NCI-H2196 (cell line): ENCODE measurements around the gene PCDHGA6.
"Not testable (repeated sequence)": the region's sequence is repeated elsewhere in the genome, so short reads cannot be mapped to it uniquely, and the experiment has no call there.

Experiments
- DNase-seq: peaks from one replicate; lab custom pipeline; 2025; ENCODE audit not compliant: unreplicated experiment; lab: John Stamatoyannopoulos, UW

The PCDHGA6 gene

GRCh38 chr5:141359790-141360426 is 13.8 kb upstream of the PCDHGA6 start, which contains the start of gene PCDHGB2:
Gene PCDHGB2 (plus strand): TSS chr5:141359994. CDS start chr5:141360136, 142 bp downstream.
- no peak for DNase-seq

- DNase-seq = no peak
These were observed 13.0 kb upstream of the PCDHGA6 start for GRCh38 chr5:141360685-141361084.

- no peak for DNase-seq
These were observed 11.0 kb upstream of the PCDHGA6 start for GRCh38 chr5:141362719-141363118.

- no peak for DNase-seq
These were observed 9.6 kb upstream of the PCDHGA6 start, which contains the start of gene PCDHGA5 for GRCh38 chr5:141363952-141364660. Gene PCDHGA5 (plus strand): TSS chr5:141364162. CDS start chr5:141364331, 169 bp downstream.

DNA sequence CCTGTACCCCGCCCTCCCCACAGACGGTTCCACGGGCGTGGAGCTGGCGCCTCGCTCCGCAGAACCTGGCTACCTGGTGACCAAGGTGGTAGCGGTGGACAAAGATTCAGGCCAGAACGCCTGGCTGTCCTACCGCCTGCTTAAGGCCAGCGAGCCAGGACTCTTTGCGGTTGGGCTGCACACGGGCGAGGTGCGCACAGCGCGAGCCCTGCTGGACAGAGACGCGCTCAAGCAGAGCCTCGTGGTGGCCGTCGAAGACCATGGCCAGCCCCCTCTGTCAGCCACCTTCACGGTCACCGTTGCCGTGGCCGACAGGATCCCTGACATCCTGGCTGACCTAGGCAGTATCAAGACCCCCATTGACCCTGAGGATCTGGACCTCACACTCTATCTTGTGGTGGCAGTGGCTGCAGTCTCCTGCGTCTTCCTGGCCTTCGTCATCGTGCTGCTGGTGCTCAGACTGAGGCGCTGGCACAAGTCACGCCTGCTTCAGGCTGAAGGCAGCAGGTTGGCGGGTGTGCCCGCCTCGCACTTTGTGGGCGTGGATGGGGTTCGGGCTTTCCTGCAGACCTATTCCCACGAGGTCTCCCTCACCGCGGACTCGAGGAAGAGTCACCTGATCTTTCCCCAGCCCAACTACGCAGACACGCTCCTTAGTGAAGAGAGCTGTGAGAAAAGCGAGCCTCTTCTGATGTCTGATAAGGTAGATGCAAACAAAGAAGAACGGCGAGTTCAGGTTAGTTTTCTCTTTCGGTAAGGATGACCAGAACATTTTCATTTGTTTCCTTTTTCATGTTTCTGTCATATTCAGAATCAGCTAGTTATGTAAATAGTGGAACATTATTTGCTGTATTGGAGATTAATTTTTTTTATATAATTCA is 7.4 kb upstream of the PCDHGA6 start:
- DNase-seq = no peak

DNA sequence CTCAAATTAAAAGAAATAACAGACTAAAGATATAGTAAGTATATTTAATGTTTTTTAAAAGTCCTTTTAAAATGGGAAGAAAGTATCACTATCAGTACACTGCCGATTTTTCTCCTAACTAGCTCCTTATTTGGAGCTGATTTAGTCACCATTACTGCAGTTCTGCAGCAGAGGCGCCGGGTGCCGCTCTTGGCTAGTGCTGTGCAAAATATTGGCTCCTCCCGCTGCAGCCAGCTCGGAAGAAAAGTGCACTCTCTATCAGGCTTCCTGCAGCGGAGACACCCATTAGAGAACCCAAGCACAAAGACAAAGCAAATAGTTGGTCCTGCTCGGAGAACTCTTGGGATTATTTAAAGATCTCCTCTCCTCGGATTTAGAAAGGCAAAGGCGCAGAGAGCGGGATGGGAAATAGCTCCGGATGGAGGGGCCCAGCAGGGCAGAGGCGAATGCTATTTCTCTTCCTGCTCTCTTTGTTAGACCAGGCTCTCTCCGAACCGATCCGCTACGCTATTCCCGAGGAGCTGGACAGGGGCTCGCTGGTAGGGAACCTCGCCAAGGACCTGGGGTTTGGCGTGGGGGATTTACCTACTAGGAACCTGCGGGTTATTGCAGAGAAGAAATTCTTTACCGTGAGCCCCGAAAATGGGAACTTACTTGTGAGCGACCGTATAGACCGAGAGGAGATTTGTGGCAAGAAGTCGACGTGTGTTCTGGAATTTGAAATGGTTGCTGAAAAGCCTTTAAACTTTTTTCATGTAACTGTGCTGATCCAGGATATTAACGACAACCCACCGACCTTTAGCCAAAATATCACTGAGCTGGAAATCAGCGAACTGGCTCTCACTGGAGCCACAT is 3.5 kb upstream of the PCDHGA6 start, which contains the start of gene PCDHGB3:
Gene PCDHGB3 (plus strand): TSS at position 249 of the 855 bp plus-strand sequence. CDS start 153 bp downstream, at position 402.
- DNase-seq = no peak

DNA sequence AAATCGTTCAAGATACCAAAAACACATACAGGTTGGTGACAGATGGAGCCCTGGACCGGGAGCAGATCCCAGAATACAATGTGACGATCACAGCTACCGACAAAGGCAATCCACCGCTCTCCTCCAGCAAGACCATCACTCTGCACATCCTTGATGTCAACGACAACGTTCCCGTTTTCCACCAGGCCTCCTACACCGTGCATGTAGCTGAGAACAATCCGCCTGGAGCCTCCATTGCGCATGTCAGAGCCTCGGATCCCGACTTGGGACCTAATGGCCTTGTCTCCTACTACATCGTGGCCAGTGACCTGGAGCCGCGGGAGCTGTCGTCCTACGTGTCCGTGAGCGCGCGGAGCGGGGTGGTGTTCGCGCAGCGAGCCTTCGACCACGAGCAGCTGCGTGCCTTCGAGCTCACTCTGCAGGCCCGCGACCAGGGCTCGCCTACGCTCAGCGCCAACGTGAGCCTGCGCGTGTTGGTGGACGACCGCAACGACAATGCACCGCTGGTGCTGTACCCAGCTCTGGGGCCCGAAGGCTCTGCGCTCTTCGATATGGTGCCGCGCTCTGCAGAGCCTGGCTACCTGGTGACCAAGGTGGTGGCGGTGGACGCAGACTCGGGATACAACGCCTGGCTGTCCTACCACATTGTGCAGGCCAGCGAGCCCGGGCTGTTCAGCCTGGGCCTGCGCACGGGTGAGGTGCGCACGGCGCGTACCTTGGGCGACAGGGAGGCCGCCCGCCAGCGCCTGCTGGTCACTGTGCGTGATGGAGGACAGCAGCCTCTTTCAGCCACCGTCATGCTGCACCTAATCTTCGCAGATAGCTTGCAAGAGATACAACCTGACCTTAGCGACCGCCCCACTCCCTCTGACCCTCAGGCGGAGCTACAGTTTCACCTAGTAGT is 1.9 kb upstream of the PCDHGA6 start:
- DNase-seq = no peak

GRCh38 chr5:141374627-141375026 is 936 bp downstream of the PCDHGA6 start:
- DNase-seq = no peak

DNA sequence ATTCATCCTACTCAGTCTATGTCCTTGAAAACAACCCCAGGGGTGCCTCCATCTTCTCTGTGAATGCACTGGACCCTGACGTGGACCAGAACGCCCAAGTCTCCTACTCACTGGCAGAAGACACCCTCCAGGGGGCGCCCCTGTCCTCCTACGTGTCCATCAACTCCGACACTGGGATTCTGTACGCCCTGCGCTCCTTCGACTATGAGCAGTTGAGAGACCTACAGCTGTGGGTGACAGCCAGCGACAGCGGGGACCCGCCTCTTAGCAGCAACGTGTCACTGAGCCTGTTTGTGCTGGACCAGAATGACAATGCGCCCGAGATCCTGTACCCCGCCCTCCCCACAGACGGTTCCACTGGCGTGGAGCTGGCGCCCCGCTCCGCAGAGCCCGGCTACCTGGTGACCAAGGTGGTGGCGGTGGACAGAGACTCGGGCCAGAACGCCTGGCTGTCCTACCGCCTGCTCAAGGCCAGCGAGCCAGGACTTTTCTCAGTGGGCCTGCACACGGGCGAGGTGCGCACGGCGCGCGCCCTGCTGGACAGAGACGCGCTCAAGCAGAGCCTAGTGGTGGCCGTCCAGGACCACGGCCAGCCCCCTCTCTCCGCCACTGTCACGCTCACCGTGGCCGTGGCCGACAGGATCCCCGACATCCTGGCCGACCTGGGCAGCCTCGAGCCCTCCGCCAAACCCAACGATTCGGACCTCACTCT is 1.9 kb downstream of the PCDHGA6 start:
- DNase-seq = not testable (repeated sequence)

DNA sequence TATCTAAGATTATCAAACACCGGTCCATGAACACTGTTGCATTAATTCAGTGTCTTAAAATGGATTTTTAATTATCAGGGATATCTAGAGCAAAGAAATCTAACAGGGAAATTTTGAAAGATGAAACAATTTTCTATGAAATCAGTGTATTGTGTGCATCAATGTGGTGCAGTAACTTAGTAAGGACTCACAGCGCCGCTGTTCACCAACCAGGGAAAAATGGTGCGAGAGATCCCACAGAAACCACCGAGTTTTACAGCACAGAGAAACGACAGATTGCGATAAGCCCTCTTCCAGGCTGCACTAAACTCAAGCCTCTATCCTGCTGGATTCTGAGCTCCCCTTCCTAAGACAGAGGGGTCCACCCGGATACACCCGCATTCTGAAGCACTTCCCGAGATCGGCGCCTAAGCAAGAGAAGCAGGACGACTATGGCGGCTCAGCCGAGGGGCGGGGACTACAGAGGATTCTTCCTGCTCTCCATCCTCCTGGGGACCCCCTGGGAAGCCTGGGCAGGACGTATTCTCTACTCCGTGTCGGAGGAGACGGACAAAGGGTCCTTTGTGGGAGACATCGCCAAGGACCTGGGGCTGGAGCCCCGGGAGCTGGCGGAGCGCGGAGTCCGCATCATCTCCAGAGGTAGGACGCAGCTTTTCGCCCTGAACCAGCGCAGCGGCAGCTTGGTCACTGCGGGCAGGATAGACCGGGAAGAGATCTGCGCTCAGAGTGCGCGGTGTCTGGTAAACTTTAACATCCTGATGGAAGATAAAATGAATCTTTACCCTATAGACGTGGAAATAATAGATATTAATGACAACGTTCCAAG is 9.0 kb downstream of the PCDHGA6 start, which contains the start of gene PCDHGA7:
Gene PCDHGA7 (plus strand): TSS at position 274 of the 826 bp plus-strand sequence. CDS start 158 bp downstream, at position 432.
- DNase-seq = no peak

DNA sequence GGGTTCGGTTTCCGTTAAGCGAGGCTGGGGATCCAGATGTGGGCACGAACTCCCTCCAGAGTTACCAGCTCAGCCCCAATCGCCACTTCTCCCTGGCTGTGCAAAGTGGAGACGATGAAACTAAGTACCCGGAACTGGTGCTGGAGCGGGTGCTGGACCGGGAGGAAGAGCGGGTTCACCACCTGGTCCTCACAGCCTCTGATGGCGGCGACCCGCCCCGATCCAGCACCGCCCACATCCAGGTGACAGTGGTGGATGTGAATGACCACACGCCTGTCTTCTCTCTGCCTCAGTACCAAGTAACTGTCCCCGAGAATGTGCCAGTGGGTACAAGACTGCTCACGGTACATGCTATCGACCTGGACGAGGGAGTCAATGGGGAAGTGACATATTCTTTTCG is 9.7 kb downstream of the PCDHGA6 start:
- DNase-seq = no peak

DNA sequence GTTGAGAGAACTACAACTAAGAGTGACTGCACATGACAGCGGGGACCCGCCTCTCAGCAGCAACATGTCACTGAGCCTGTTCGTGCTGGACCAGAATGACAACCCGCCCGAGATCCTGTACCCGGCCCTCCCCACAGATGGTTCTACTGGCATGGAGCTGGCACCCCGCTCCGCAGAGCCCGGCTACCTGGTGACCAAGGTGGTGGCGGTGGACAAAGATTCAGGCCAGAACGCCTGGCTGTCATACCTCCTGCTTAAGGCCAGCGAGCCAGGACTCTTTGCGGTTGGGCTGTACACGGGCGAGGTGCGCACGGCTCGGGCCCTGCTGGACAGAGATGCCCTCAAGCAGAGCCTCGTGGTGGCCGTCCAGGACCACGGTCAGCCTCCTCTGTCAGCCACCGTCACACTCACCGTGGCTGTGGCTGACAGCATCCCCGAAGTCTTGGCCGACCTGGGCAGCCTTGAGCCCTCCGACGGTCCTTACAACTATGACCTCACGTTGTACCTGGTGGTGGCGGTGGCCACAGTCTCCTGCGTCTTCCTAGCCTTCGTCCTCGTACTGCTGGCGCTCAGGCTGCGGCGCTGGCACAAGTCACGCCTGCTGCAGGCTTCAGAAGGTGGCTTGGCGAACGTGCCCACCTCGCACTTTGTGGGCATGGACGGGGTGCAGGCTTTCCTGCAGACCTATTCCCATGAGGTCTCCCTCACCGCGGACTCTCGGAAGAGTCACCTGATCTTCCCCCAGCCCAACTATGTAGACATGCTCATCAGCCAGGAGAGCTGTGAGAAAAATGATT is 11.0 kb downstream of the PCDHGA6 start:
- DNase-seq = no peak

DNA sequence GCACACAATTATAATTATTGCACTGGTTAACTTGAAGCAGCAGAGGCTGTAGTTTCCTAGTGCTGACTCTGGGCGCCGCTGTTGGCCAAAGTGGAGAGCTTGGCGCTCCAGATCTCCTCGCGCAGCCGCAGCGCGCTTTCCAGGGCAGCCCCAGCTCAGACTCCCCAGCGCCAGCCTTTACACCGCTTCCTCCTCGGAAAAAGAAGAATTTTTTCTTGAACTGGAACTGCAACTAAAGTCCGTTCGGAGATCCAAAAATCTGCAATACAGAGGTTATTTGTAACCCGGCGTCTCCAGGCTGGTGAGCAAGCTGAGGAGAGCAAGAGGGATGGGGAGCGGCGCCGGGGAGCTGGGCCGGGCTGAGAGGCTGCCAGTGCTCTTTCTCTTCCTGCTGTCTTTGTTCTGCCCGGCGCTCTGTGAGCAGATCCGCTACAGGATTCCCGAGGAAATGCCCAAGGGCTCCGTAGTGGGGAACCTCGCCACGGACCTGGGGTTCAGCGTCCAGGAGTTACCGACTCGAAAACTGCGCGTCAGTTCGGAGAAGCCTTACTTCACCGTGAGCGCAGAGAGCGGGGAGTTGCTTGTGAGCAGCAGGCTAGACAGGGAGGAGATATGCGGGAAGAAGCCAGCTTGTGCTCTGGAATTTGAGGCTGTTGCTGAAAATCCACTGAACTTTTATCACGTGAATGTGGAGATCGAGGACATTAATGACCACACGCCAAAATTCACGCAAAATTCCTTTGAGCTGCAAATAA is 14.0 kb downstream of the PCDHGA6 start, which contains the start of gene PCDHGB4:
Gene PCDHGB4 (plus strand): TSS at position 142 of the 755 bp plus-strand sequence. CDS start 187 bp downstream, at position 329.
- DNase-seq = not testable (repeated sequence)

DNA sequence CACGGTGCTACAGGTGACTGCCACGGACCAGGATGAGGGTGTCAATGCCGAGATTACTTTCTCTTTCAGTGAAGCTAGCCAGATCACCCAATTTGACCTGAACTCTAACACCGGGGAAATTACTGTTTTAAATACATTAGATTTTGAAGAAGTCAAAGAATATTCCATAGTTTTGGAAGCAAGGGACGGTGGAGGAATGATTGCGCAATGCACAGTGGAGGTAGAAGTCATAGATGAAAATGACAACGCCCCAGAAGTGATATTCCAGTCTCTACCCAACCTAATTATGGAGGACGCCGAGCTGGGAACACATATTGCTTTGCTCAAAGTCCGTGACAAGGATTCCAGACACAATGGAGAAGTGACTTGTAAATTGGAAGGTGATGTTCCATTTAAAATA is 15.0 kb downstream of the PCDHGA6 start:
- DNase-seq = no peak

- no peak for DNase-seq
These were observed 15.7 kb downstream of the PCDHGA6 start for GRCh38 chr5:141389153-141390042.
